B cell (primary cell): ENCODE measurements around the gene ADAMTSL1. TPM values are rescaled to one million over a fixed set of nuclear protein-coding genes. Genes with fewer than 3 reads are reported as not detected.

Experiments used
- ATAC-seq: fragments of 200-7000 bp; cut with Tn5 transposase; one replicate; pipeline ENCODE4 v1.10.0; 2021; ENCODE audit warnings: low read depth, mild to moderate bottlenecking, moderate number of reproducible peaks, moderate library complexity
- CTCF ChIA-PET: fragments of 350-600 bp; sonication (Branson Sonifier 250); formaldehyde crosslinking; loops from one replicate; lab custom pipeline; 2021; ENCODE audit warnings: antibody characterized with exemption, inconsistent platforms; lab: Charles Lee
- POLR2A ChIA-PET: fragments of 350-600 bp; sonication (Branson Sonifier 250); formaldehyde crosslinking; loops from one replicate; lab custom pipeline; 2021; ENCODE audit warnings: antibody characterized with exemption; lab: Charles Lee
- DNase-seq: peaks from one replicate; pipeline ENCODE4 v3.0.0; 2013
- H2AFZ ChIP-seq: 2 replicates; pipeline ENCODE4 v1.6.1; 2012; ENCODE audit warnings: mild to moderate bottlenecking, low read depth, low read length; ENCODE audit not compliant: insufficient read depth, poor library complexity, severe bottlenecking
- H3K27ac ChIP-seq, 2 donors: 1 replicate in 1 of 2; 2 replicates in 1 of 2; pipeline ENCODE4 v1.5.1; 2012 to 2013; ENCODE audit warnings: low read length in 2 of 2, mild to moderate bottlenecking in 2 of 2, moderate library complexity in 1 of 2
- H3K27me3 ChIP-seq, 4 experiments: fragments of 200-600 bp in 1 of 4; sonication (generic) in 1 of 4; replicated peaks in 1 of 4; 1 replicate in 2 of 4; 2 replicates in 2 of 4; pipeline versions ENCODE4 v1.6.1 to v1.7.0; 2013 to 2016; ENCODE audit warnings: low read length in 3 of 4, mild to moderate bottlenecking in 2 of 4, mixed read lengths in 1 of 4, moderate library complexity in 1 of 4; ENCODE audit not compliant: insufficient read depth in 4 of 4, control insufficient read depth in 3 of 4; ENCODE audit errors: control extremely low read depth in 1 of 4
- H3K36me3 ChIP-seq, 2 experiments: replicated peaks in 1 of 2; 1 replicate in 1 of 2; 2 replicates in 1 of 2; pipeline versions ENCODE4 v1.6.1 to v1.7.1; 2013; ENCODE audit warnings: low read length in 1 of 2; ENCODE audit not compliant: insufficient read depth in 2 of 2, control insufficient read depth in 1 of 2; ENCODE audit errors: control extremely low read depth in 1 of 2, extremely low read depth in 1 of 2
- H3K4me1 ChIP-seq, 2 donors: fragments of 200-600 bp in 1 of 2; sonication (generic) in 1 of 2; 1 replicate in 1 of 2; 2 replicates in 1 of 2; pipeline versions ENCODE4 v1.5.1 to v1.6.1; 2013 to 2017; ENCODE audit warnings: low read length in 2 of 2; ENCODE audit not compliant: control insufficient read depth in 2 of 2, insufficient read depth in 2 of 2
- H3K4me2 ChIP-seq: replicated peaks from 2 replicates; pipeline ENCODE3; 2012; ENCODE audit warnings: mild to moderate bottlenecking, low read depth, low read length; ENCODE audit not compliant: poor library complexity, severe bottlenecking
- H3K4me3 ChIP-seq, 5 experiments: fragments of 200-600 bp in 1 of 5; sonication (generic) in 1 of 5; 1 replicate in 3 of 5; 2 replicates in 2 of 5; pipeline versions ENCODE4 v1.5.1 to v1.7.0; 2011 to 2016; ENCODE audit warnings: low read length in 4 of 5, mild to moderate bottlenecking in 4 of 5, low read depth in 2 of 5, control low read depth in 1 of 5, moderate library complexity in 1 of 5; ENCODE audit not compliant: insufficient read depth in 1 of 5; ENCODE audit errors: control extremely low read depth in 1 of 5, extremely low read depth in 1 of 5
- H3K79me2 ChIP-seq: fragments of 200-600 bp; sonication (generic); one replicate; pipeline ENCODE4 v1.6.0; 2016; ENCODE audit warnings: low read length; ENCODE audit not compliant: control insufficient read depth, insufficient read depth
- H3K9ac ChIP-seq: fragments of 200-600 bp; sonication (generic); 2 replicates; pipeline ENCODE4 v1.6.1; 2017; ENCODE audit warnings: mild to moderate bottlenecking, low read length, moderate library complexity
- H3K9me3 ChIP-seq, 3 donors: one replicate each; pipeline versions ENCODE4 v1.6.1 to v1.7.1; 2013; ENCODE audit warnings: low read length in 2 of 3; ENCODE audit not compliant: control insufficient read depth in 2 of 3, insufficient read depth in 1 of 3; ENCODE audit errors: control extremely low read depth in 1 of 3
- H4K20me1 ChIP-seq: 2 replicates; pipeline ENCODE4 v1.6.0; 2012; ENCODE audit warnings: mild to moderate bottlenecking, low read length; ENCODE audit not compliant: insufficient read depth, control insufficient read depth, poor library complexity, severe bottlenecking
- H3K27ac Mint-ChIP-seq: one replicate; pipeline ENCODE4 v1.8.0; 2021; ENCODE audit warnings: mixed read lengths
- H3K27me3 Mint-ChIP-seq: one replicate; pipeline ENCODE4 v1.8.0; 2021; ENCODE audit warnings: mixed read lengths
- H3K4me1 Mint-ChIP-seq: one replicate; pipeline ENCODE4 v1.8.0; 2021; ENCODE audit warnings: mixed read lengths
- H3K4me3 Mint-ChIP-seq: one replicate; pipeline ENCODE4 v1.8.0; 2021; ENCODE audit warnings: mixed read lengths
- H3K9me3 Mint-ChIP-seq: one replicate; pipeline ENCODE4 v1.8.0; 2022; ENCODE audit warnings: mixed read lengths; ENCODE audit not compliant: insufficient read depth
- CTCF ChIP-seq: fragments of 200-600 bp; IDR thresholded peaks from one replicate; pipeline ENCODE4 v1.8.0; 2022; ENCODE audit warnings: antibody characterized with exemption, mild to moderate bottlenecking
- EZH2 ChIP-seq: IDR thresholded peaks from 2 replicates; pipeline ENCODE4 v1.6.1; 2012; ENCODE audit warnings: borderline replicate concordance, low read depth, mild to moderate bottlenecking, moderate library complexity, low read length; ENCODE audit not compliant: insufficient read depth, poor library complexity, severe bottlenecking
- WGBS: methylation state at CpG from one replicate; pipeline ENCODE4 v1.1.5; 2013; ENCODE audit warnings: missing lambda C conversion rate; ENCODE audit not compliant: insufficient coverage; 5-methylcytosine and 5-hydroxymethylcytosine counted together
- intact Hi-C: fragments of 100-400 bp; cut with micrococcal nuclease; formaldehyde crosslinking; loops from one replicate; pipeline ENCODE4 v1.10.0; 2022
- polyA plus RNA-seq: library from polyadenylated mRNA; depleted of rRNA; stranded (reverse); fragments of >200 nt; gene quantifications from 2 replicates; pipeline ENCODE4 v1.2.3, GENCODE V29; 2012
- total RNA-seq, 2 donors: library from RNA; stranded (reverse); fragments of 120-200 nt in 1 of 2; gene quantifications; 1 replicate in 1 of 2; 2 replicates in 1 of 2; pipeline versions ENCODE4 v1.2.3 to v1.2.4, GENCODE V29; 2013 to 2022

The ADAMTSL1 gene
- total and polyA plus RNA-seq, 2 donors (not counting 1 experiment from before 2014, with no cell fraction given) = not detected

DNA sequence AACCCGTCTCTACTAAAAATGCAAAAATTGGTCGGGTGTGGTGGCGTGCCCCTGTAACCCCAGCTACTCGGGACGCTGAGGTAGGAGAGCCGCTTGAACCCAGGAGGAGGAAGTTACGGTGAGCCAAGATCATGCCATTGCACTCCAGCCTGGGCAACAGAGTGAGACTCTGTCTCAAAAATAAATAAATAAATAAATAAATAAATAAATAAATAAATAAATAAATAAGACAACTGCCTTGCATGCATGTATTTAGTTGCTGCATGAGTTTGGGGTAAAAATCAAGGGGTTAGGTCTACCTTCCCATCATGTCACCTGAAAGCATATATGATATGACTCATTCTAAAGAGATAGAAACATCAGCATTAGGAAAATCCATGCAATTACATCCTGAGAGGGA, 254.0 kb downstream of the ADAMTSL1 start:
- H3K9me3 ChIP-seq = no peaks in the 10 kb centered on the region
- ChIA-PET POLR2A (no interaction called here), CTCF (no interaction called here)
- intact Hi-C loops = no loop called here
- DNase-seq (no peak), ATAC-seq (no peak)
- Mint-ChIP-seq H3K27ac (no peak overlapping the region), H3K27me3 (no peaks in the 10 kb centered on the region), H3K9me3 (no peaks in the 10 kb centered on the region), H3K4me1 (no peaks in the 10 kb centered on the region), H3K4me3 (no peak overlapping the region)
- no peaks in the 10 kb centered on the region for H4K20me1 ChIP-seq
- H3K9ac ChIP-seq = no peak overlapping the region
- H3K4me2 ChIP-seq = no peak overlapping the region
- H3K36me3 ChIP-seq = no peaks in the 10 kb centered on the region
- TF ChIP-seq EZH2 (no peak), CTCF (no peak)
- no peaks in the 10 kb centered on the region for H3K79me2 ChIP-seq
- H3K4me1 ChIP-seq = no peaks in the 10 kb centered on the region
- no peaks in the 10 kb centered on the region for H3K27me3 ChIP-seq
- no peak overlapping the region for H3K27ac ChIP-seq
- 100% methylated on average over 2 of the region's 7 CpGs for WGBS
- H3K4me3 ChIP-seq = no peak overlapping the region
- H2AFZ ChIP-seq = no peak overlapping the region

- intact Hi-C loops = no loop called here
- no peak for TF ChIP-seq EZH2
Observed at GRCh38 chr9:18728642-18729041, 254.7 kb downstream of the ADAMTSL1 start.

More at GRCh38 chr9:18728642-18729041, 254.7 kb downstream of the ADAMTSL1 start:
- H2AFZ ChIP-seq = no peak overlapping the region
- no peak overlapping the region for H3K27ac Mint-ChIP-seq
- no peak overlapping the region for H3K4me3 ChIP-seq
- no peaks in the 10 kb centered on the region for H3K27me3 ChIP-seq
- H3K27ac ChIP-seq = no peak overlapping the region
- H3K4me1 ChIP-seq = no peaks in the 10 kb centered on the region
- no peak for ATAC-seq
- no peak overlapping the region for H3K9ac ChIP-seq
- H3K4me3 Mint-ChIP-seq = no peak overlapping the region
- ChIA-PET CTCF (no interaction called here), POLR2A (no interaction called here)
- no peaks in the 10 kb centered on the region for H3K27me3 Mint-ChIP-seq
- H3K36me3 ChIP-seq = no peaks in the 10 kb centered on the region
- no peak for DNase-seq
- H3K4me2 ChIP-seq = no peak overlapping the region
- H3K79me2 ChIP-seq = no peaks in the 10 kb centered on the region
- WGBS = 93% methylated on average over 2 of the region's 3 CpGs
- no peaks in the 10 kb centered on the region for H3K9me3 Mint-ChIP-seq
- no peaks in the 10 kb centered on the region for H3K4me1 Mint-ChIP-seq
- no peaks in the 10 kb centered on the region for H3K9me3 ChIP-seq
- H4K20me1 ChIP-seq = no peaks in the 10 kb centered on the region
